GM19324 (cell line): ENCODE results near the gene MORC3.
"Not testable (repeated sequence)": the region's sequence is repeated elsewhere in the genome, so short reads cannot be mapped to it uniquely, and the experiment has no call there.

Experiments
- ATAC-seq: cut with Tn5 transposase; IDR thresholded peaks from one replicate; pipeline ENCODE4 v1.9.1; 2021; ENCODE audit warnings: mild to moderate bottlenecking, moderate library complexity; ENCODE audit not compliant: unreplicated experiment, low FRiP score

The MORC3 gene

DNA sequence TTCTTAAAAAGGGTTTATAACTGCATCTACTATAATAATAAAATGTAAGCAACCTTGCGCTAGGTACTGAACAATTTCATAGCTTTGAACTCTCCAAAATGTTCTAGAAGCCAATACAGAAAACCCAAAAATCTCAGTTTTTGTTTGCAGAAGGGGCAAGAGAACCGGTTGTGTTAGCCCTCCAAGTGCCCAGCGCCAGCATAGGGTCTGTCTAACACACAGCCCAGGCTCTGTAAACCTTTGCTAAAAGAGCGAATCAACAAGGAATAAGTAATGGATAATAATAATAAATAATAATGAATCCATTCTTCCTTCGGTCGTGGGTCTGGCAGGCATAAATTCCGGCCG lies 64.9 kb downstream of the MORC3 start:
- ATAC-seq = no peak

GRCh38 chr21:36385233-36386030 lies 65.4 kb downstream of the MORC3 start, which contains the start of gene CHAF1B:
Gene CHAF1B (plus strand): TSS chr21:36385392. CDS start chr21:36386137, 745 bp downstream.
- ATAC-seq = peak; percentile 75

GRCh38 chr21:36386031-36386642 lies 66.1 kb downstream of the MORC3 start:
- ATAC-seq = no peak

- ATAC-seq = no peak
Measured at GRCh38 chr21:36388096-36388495, 68.1 kb downstream of the MORC3 start.

GRCh38 chr21:36388835-36389234 lies 68.8 kb downstream of the MORC3 start:
- no peak for ATAC-seq

GRCh38 chr21:36391649-36392048 lies 71.7 kb downstream of the MORC3 start:
- ATAC-seq = not testable (repeated sequence)

DNA sequence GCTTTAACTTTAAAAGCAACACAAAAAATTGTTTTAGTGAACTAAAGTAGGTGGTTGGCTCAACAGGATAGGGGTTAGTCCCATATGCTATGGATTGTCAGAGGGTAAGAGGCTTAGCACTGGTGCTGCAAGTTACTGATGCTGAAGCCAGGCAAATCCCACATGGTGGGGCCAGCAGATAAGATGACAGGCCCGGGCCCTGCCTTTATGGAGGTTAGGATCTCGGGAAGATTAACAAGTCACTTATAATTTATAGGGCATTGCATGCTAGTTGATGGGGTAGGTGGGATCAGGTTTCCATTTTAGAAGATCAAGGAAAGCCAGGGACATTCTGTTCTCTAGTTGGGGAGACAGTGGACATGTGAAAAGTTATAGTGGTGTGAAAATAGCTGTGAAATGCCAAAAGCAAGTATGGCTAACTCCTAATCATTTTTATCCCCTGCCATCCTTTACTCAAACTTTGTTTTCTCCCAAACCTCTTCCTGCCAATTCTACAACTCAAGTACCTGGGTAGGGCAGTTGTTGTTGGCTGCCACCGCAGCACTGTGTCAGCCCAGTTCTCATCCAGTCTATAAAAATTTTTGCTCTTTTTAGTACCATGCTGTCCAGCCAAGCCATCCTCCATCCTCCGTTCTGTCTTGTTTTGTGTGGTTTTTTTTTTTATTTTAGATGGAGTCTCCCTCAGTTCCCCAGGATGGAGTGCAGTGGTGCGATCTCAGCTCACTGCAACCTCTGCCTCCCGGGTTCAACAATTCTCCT lies 75.5 kb downstream of the MORC3 start:
- ATAC-seq = no peak

GRCh38 chr21:36396325-36396724 lies 76.3 kb downstream of the MORC3 start:
- no peak for ATAC-seq

DNA sequence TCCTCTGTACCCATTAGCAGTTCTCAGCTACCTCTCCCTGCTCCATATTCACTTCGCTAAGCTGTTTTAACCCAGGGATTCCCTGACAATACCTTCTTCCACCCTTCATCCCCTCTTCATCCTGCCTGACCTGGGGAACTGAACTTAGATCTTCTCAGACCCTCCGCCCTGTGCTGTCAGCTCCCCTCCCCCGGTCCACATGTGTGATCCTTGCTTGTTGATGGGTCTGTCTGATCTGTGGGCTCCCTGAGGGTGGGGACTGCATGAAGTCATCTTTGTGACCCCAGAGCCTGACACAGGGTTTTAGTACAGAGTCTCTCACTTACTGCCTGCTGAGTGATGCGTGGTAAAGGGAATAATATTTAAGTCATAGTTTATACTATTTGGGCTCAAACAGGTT lies 77.0 kb downstream of the MORC3 start:
- no peak for ATAC-seq

DNA sequence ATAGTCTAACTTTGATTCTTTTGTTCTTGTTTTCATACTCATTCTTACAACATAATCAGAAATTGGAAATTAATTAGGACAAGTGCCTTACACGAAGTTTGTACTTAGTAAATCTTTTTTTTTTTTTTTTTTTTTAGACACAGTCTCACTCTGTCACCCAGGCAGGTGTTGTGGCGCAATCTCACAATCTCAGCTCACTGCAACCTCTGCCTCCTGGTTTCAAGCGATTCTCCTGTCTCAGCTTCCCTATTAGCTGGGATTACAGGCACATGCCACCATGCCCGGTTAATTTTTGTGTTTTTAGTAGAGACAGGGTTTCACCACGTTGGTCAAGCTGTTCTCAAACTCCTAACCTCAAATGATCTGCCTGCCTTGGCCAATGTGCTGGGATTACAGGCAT lies 77.6 kb downstream of the MORC3 start:
- no peak for ATAC-seq

DNA sequence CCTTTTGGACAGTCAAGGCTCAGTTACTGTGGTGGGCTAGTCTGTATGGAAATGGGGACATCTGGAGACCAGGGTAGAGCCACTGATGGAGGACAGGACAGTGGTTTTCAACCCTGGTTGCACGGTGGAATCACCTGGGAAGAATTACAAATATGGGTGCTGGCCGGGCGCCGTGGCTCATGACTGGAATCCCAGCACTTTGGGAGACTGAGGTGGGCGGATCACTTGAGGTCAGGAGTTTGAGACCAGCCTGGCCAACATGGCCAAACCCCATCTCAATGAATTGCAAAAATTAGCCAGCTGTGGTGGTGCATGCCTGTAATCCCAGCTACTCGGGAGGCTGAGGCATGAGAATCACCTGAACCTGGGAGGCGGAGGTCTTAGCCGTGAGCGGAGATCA lies 79.7 kb downstream of the MORC3 start:
- ATAC-seq = not testable (repeated sequence)

GRCh38 chr21:36400719-36401118 lies 80.7 kb downstream of the MORC3 start:
- ATAC-seq = no peak

- no peak for ATAC-seq
Measured at GRCh38 chr21:36402339-36402738, 82.3 kb downstream of the MORC3 start.

DNA sequence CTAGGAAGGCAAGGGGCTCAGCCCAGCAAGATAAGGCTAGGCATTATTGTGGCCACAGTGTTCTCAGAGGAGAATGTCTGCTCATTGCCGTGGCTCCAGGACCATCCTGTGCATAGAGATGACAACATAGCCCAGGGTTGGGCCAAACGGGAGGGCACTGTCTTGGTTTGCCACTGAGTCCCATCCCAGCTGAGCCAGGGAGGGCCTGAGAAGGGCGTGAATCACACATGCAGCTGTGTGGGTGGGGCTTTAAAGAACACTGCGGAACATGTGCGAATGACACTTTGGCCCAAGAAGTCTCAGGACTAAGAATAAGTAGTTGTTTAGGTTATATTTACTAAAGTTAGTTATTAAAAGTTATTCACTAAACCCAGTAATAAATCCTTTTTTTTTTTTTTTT lies 83.7 kb downstream of the MORC3 start:
- no peak for ATAC-seq

GRCh38 chr21:36408568-36408967 lies 88.6 kb downstream of the MORC3 start:
- ATAC-seq = no peak

DNA sequence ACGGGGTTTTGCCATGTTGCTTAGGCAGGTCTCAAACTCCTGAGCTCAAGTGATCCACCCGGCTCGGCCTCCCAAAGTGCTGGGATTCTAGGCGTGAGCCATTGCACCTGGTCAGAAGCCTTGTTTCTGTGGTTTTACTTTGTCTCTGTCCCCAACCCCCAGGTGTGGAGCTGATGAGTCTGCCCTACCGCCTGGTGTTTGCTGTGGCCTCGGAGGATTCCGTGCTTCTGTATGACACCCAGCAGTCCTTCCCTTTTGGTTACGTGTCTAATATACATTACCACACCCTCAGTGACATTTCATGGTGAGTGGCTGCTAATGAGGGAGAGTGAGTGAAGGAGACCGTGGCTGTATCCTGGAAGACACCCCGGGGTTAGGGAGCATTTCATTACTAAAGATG lies 91.3 kb downstream of the MORC3 start:
- no peak for ATAC-seq

DNA sequence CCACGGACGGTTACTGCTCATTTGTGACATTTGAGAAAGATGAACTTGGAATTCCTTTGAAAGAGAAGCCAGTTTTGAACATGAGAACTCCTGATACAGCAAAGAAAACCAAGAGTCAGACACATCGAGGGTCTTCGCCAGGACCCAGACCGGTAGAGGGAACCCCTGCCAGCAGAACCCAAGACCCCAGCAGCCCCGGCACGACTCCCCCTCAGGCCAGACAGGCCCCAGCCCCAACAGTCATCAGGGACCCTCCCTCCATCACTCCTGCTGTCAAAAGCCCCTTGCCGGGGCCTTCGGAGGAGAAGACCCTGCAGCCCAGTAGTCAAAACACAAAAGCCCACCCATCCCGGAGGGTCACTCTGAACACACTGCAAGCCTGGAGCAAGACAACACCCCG lies 92.9 kb downstream of the MORC3 start:
- no peak for ATAC-seq

DNA sequence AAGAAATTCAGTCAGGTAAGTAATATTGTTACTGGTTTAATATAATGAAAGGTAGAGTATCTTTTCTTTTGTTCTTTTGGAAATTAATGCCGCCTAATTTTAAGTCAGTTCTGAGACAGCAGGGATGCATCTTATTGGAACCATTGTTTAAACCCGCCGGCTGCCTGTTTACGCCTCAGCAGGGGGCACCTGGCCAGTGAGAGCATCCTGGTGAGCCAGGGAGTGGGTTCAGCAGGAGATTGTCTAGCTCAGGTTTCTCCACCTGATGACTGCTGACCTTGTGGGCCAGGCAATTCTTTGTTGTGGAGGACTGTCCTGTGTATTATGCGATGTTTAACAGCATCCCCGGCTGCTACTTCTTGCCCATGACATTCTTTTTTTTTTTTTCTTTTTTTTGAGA lies 95.4 kb downstream of the MORC3 start:
- ATAC-seq = no peak

DNA sequence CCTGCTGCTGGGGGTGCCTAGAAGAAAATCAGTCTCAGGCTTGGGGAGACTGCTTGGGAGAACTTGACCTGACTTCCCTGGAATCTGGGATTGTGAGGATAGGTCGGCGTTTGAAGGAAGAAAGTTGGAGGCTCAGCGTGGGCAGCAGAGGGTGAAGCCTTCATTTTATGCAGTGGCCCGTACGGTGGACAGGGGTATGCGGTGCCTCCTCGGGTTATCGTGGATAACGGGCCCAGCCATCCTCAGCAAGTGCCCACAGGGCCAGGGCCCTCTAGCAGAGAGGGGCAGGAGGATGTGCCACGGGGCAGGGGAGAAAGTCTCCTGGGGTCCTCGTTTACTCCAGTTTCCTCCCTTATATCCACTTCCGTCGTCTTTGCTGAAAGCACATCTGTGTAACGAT lies 99.2 kb downstream of the MORC3 start:
- ATAC-seq = no peak

DNA sequence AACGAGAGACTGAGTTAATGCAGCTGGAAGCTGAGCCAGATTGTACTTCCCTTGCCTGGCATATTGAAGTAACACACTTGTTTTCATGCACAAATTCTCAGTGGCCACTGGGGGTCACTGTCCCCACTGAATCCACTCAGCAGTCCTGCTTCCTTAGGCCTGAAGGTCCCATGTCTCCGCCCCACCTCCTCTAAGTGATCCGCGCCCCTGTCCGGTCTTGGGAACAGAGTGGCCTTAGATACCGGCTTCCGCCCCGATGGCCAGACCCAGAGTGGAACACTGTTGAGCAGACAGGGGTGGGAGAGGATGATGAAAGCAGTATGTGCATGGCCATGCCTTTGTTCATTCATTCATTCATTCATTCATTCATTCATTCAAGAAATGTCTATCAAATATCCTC lies 100.0 kb downstream of the MORC3 start:
- no peak for ATAC-seq

DNA sequence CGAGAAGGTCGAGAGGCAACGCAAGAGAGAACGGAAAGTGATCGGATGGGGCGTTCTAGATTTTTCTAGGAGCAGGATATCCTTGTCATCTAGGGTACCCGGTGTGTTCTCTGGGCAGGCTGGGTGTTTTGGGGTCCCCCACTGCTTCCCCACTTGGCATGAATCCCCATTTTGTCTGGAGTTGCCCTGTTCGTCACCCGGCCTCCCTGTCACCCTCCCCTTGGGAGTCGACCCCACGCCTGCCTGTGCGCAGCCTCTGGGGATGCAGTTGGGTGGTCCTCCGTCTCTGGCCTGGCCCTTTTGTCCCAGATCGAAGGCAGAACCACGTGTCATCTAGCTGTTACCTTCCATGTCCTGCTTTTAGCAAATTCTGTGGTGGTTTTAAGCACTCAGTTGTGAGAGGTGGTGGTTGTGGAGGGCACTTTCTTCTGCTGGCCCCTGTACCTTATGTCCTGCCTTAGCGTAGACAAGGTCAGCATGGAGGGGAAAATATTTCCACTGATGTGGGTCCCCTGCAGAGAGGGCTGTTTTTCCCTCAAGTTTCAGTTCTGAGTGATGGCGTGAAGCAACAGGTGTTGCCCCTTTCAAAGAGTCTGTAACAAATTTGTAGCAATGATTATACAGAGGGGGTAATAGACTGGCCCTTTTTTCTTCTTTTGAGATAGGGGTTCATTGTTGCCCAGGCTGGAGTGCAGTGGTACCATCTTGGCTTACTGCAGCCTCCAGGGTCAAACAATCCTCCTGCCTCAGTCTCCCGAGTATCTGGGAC lies 100.8 kb downstream of the MORC3 start:
- no peak for ATAC-seq
